Calu3 (cell line): ENCODE data around the gene GNB1. TPM values are rescaled to one million over a fixed set of nuclear protein-coding genes. Genes with fewer than 3 reads are reported as not detected.

Experiments used
- BruUV-seq: library from RNA; stranded (reverse); fragments of 400-500 nt; replicated peaks from 2 replicates; lab custom pipeline; 2021; lab: Mats Ljungman, UMichigan
- CTCF ChIA-PET: fragments of 300-600 bp; sonication (Branson Sonifier 250); formaldehyde crosslinking; loops from one replicate; lab custom pipeline; 2022; ENCODE audit warnings: antibody characterized with exemption; lab: Charles Lee
- DNase-seq: peaks from one replicate; pipeline ENCODE4 v3.0.0; 2022
- H3K27ac Mint-ChIP-seq: one replicate; pipeline ENCODE4 v1.8.0; 2022; ENCODE audit warnings: mixed read lengths; ENCODE audit not compliant: unreplicated experiment
- H3K27me3 Mint-ChIP-seq: one replicate; pipeline ENCODE4 v1.8.0; 2022; ENCODE audit warnings: mixed read lengths; ENCODE audit not compliant: unreplicated experiment
- H3K36me3 Mint-ChIP-seq: one replicate; pipeline ENCODE4 v1.8.0; 2022; ENCODE audit warnings: mild to moderate bottlenecking, moderate library complexity, mixed read lengths; ENCODE audit not compliant: insufficient read depth, unreplicated experiment
- H3K4me1 Mint-ChIP-seq: one replicate; pipeline ENCODE4 v1.8.0; 2022; ENCODE audit warnings: mild to moderate bottlenecking, low read depth, mixed read lengths; ENCODE audit not compliant: unreplicated experiment
- H3K4me3 Mint-ChIP-seq: one replicate; pipeline ENCODE4 v1.8.0; 2022; ENCODE audit warnings: mild to moderate bottlenecking, low read depth, moderate library complexity, mixed read lengths; ENCODE audit not compliant: unreplicated experiment
- H3K9me3 Mint-ChIP-seq: one replicate; pipeline ENCODE4 v1.8.0; 2022; ENCODE audit warnings: low read depth, mixed read lengths; ENCODE audit not compliant: unreplicated experiment
- CTCF ChIP-seq: fragments of 200-600 bp; IDR thresholded peaks from one replicate; pipeline ENCODE4 v1.8.0; 2022; ENCODE audit warnings: antibody characterized with exemption; ENCODE audit not compliant: unreplicated experiment
- intact Hi-C: fragments of 100-400 bp; cut with micrococcal nuclease; formaldehyde crosslinking; loops from one replicate; pipeline ENCODE4 v1.10.0; 2022; ENCODE audit not compliant: unreplicated experiment
- total RNA-seq: library from RNA; stranded (reverse); gene quantifications from 2 replicates; pipeline ENCODE4 v1.2.3, GENCODE V29; 2022

GNB1 gene
- total RNA-seq, 1 experiment from 2014 or later = 252 TPM

GRCh38 chr1:1809489-1809888, 81.4 kb downstream of the GNB1 start:
- Mint-ChIP-seq H3K4me1 (no peaks in the 10 kb centered on the region), H3K9me3 (no peaks in the 10 kb centered on the region), H3K27ac (no peak overlapping the region), H3K36me3 (peaks cover 24% of the 10 kb centered on the region), H3K4me3 (no peak overlapping the region), H3K27me3 (no peaks in the 10 kb centered on the region)
- no TSS peak for BruUV-seq
- no peak for DNase-seq
- TF ChIP-seq CTCF = no peak
- CTCF ChIA-PET = no interaction called here
- intact Hi-C loops = no loop called here

GRCh38 chr1:1808206-1808605, 82.7 kb downstream of the GNB1 start:
- TF ChIP-seq CTCF = no peak
- H3K36me3 Mint-ChIP-seq = peaks cover 26% of the 10 kb centered on the region
- CTCF ChIA-PET = no interaction called here

GRCh38 chr1:1806890-1807289, 84.0 kb downstream of the GNB1 start:
- Mint-ChIP-seq H3K9me3 (no peaks in the 10 kb centered on the region), H3K27me3 (no peaks in the 10 kb centered on the region), H3K36me3 (peaks cover 35% of the 10 kb centered on the region), H3K4me1 (no peaks in the 10 kb centered on the region), H3K4me3 (no peak overlapping the region), H3K27ac (no peak overlapping the region)
- DNase-seq = no peak
- BruUV-seq = no TSS peak
- CTCF ChIA-PET = no interaction called here
- no peak for TF ChIP-seq CTCF
- intact Hi-C loops = no loop called here

More at GRCh38 chr1:1808206-1808605, 82.7 kb downstream of the GNB1 start:
- Mint-ChIP-seq H3K27me3 (no peaks in the 10 kb centered on the region), H3K4me1 (no peaks in the 10 kb centered on the region), H3K4me3 (no peak overlapping the region), H3K27ac (no peak overlapping the region), H3K9me3 (no peaks in the 10 kb centered on the region)
- no TSS peak for BruUV-seq
- intact Hi-C loops = no loop called here
- no peak for DNase-seq

GRCh38 chr1:1804301-1804700, 86.6 kb downstream of the GNB1 start:
- no peak overlapping the region for H3K4me3 Mint-ChIP-seq
- no peaks in the 10 kb centered on the region for H3K4me1 Mint-ChIP-seq
- intact Hi-C loops = no loop called here
- TF ChIP-seq CTCF = no peak
- BruUV-seq = no TSS peak
- CTCF ChIA-PET = no interaction called here
- no peaks in the 10 kb centered on the region for H3K27me3 Mint-ChIP-seq
- H3K36me3 Mint-ChIP-seq = peaks cover 40% of the 10 kb centered on the region
- no peaks in the 10 kb centered on the region for H3K9me3 Mint-ChIP-seq
- DNase-seq = no peak
- H3K27ac Mint-ChIP-seq = no peak overlapping the region

GRCh38 chr1:1802871-1803270, 88.0 kb downstream of the GNB1 start:
- CTCF ChIA-PET = no interaction called here
- Mint-ChIP-seq H3K9me3 (no peaks in the 10 kb centered on the region), H3K36me3 (peaks cover 42% of the 10 kb centered on the region), H3K4me1 (no peaks in the 10 kb centered on the region), H3K27me3 (no peaks in the 10 kb centered on the region), H3K27ac (no peak overlapping the region), H3K4me3 (no peak overlapping the region)
- BruUV-seq = no TSS peak
- TF ChIP-seq CTCF = no peak
- no peak for DNase-seq
- intact Hi-C loops = no loop called here
